GM21825 (cell line): ENCODE data around the gene SOX10.

Experiments
- ATAC-seq: cut with Tn5 transposase; IDR thresholded peaks from one replicate; pipeline ENCODE4 v1.9.1; 2021; ENCODE audit warnings: mild to moderate bottlenecking, moderate library complexity; ENCODE audit not compliant: unreplicated experiment

The SOX10 gene

GRCh38 chr22:37983860-37984791, at the start of gene SOX10:
SOX10 (minus strand) TSS chr22:37984555; CDS start chr22:37983784, 771 bp downstream.
- ATAC-seq = no peak

GRCh38 chr22:38033522-38034277, 49.3 kb upstream of the SOX10 start:
- no peak for ATAC-seq

- no peak for ATAC-seq
Measured at GRCh38 chr22:38032681-38033521, 48.5 kb upstream of the SOX10 start.

- no peak for ATAC-seq
Measured at GRCh38 chr22:38031491-38031890, 47.1 kb upstream of the SOX10 start.

- no peak for ATAC-seq
Measured at GRCh38 chr22:38030311-38031133, 46.2 kb upstream of the SOX10 start.

GRCh38 chr22:38029901-38030300, 45.5 kb upstream of the SOX10 start:
- no peak for ATAC-seq

GRCh38 chr22:38029370-38029769, 45.0 kb upstream of the SOX10 start:
- no peak for ATAC-seq

- ATAC-seq = no peak
Measured at GRCh38 chr22:38028344-38029130, 44.2 kb upstream of the SOX10 start.

GRCh38 chr22:38027487-38027886, 43.1 kb upstream of the SOX10 start:
- ATAC-seq = no peak

- no peak for ATAC-seq
Measured at GRCh38 chr22:38026130-38027111, 42.1 kb upstream of the SOX10 start.

GRCh38 chr22:38025514-38025913, 41.2 kb upstream of the SOX10 start:
- no peak for ATAC-seq

GRCh38 chr22:38023045-38023444, 38.7 kb upstream of the SOX10 start:
- no peak for ATAC-seq

GRCh38 chr22:38021206-38021605, 36.9 kb upstream of the SOX10 start:
- ATAC-seq = no peak

GRCh38 chr22:38018938-38019827, 34.8 kb upstream of the SOX10 start:
- ATAC-seq = no peak

- no peak for ATAC-seq
Measured at GRCh38 chr22:38017939-38018885, 33.9 kb upstream of the SOX10 start.

- ATAC-seq = no peak
Measured at GRCh38 chr22:38017272-38017920, 33.0 kb upstream of the SOX10 start.
